Mesenchymal stem cell (in vitro differentiated cells and primary cell): ENCODE results near the gene GMNN.

Source experiments
- DNase-seq: peaks from one replicate; pipeline ENCODE4 v3.0.0-alpha.2; 2013
- H2AFZ ChIP-seq: one replicate; pipeline ENCODE4 v1.6.1; 2013; ENCODE audit warnings: low read depth, mild to moderate bottlenecking, control low read depth, inconsistent platforms, low read length, moderate library complexity
- H2AK5ac ChIP-seq: 2 replicates; pipeline ENCODE4 v1.6.1; 2013; ENCODE audit warnings: low read length, moderate library complexity, mild to moderate bottlenecking, inconsistent platforms; ENCODE audit not compliant: severe bottlenecking
- H2BK120ac ChIP-seq: one replicate; pipeline ENCODE4 v1.6.1; 2013; ENCODE audit warnings: low read depth, mild to moderate bottlenecking, inconsistent platforms, low read length, moderate library complexity
- H2BK12ac ChIP-seq, 2 experiments: one replicate each; pipeline ENCODE4 v1.6.1; 2013; ENCODE audit warnings: inconsistent platforms in 2 of 2, low read length in 2 of 2, mild to moderate bottlenecking in 2 of 2, moderate library complexity in 2 of 2, control low read depth in 1 of 2
- H2BK15ac ChIP-seq: one replicate; pipeline ENCODE4 v1.6.1; 2013; ENCODE audit warnings: mild to moderate bottlenecking, low read depth, inconsistent platforms; ENCODE audit not compliant: poor library complexity, severe bottlenecking
- H2BK5ac ChIP-seq: 2 replicates; pipeline ENCODE4 v1.6.1; 2013; ENCODE audit warnings: low read depth, mild to moderate bottlenecking, low read length, control low read depth, inconsistent platforms; ENCODE audit not compliant: poor library complexity, severe bottlenecking
- H3K14ac ChIP-seq, 2 experiments: one replicate each; pipeline ENCODE4 v1.6.1; 2013; ENCODE audit warnings: inconsistent platforms in 2 of 2, low read length in 2 of 2, control low read depth in 1 of 2, mild to moderate bottlenecking in 1 of 2, moderate library complexity in 1 of 2
- H3K18ac ChIP-seq, 2 experiments: one replicate each; pipeline ENCODE4 v1.6.1; 2013; ENCODE audit warnings: inconsistent platforms in 2 of 2, low read length in 2 of 2, control low read depth in 1 of 2, low read depth in 1 of 2, mild to moderate bottlenecking in 1 of 2
- H3K23ac ChIP-seq, 2 experiments: one replicate each; pipeline ENCODE4 v1.6.1; 2013; ENCODE audit warnings: inconsistent platforms in 2 of 2, low read length in 2 of 2, mild to moderate bottlenecking in 2 of 2, moderate library complexity in 2 of 2, control low read depth in 1 of 2
- H3K27ac ChIP-seq: 2 replicates; pipeline ENCODE4 v1.5.1; 2013; ENCODE audit warnings: mild to moderate bottlenecking, moderate library complexity, low read length, control low read depth, inconsistent platforms; ENCODE audit not compliant: poor library complexity, severe bottlenecking
- H3K27me3 ChIP-seq, 2 experiments: 2 replicates each; pipeline versions ENCODE4 v1.6.1 to v1.7.0; 2013; ENCODE audit warnings: low read length in 2 of 2, mild to moderate bottlenecking in 2 of 2, moderate library complexity in 2 of 2, control low read depth in 1 of 2, inconsistent platforms in 1 of 2; ENCODE audit not compliant: control insufficient read depth in 1 of 2, insufficient read depth in 1 of 2
- H3K36me3 ChIP-seq, 2 experiments: 2 replicates each; pipeline versions ENCODE4 v1.6.1 to v1.7.0; 2013; ENCODE audit warnings: low read length in 2 of 2, control low read depth in 1 of 2, inconsistent platforms in 1 of 2, low read depth in 1 of 2, mild to moderate bottlenecking in 1 of 2; ENCODE audit not compliant: insufficient read depth in 2 of 2, control insufficient read depth in 1 of 2
- H3K4ac ChIP-seq, 2 experiments: one replicate each; pipeline ENCODE4 v1.6.1; 2013; ENCODE audit warnings: inconsistent platforms in 2 of 2, low read length in 2 of 2, mild to moderate bottlenecking in 2 of 2, moderate library complexity in 2 of 2, control low read depth in 1 of 2, low read depth in 1 of 2
- H3K4me1 ChIP-seq: 2 replicates; pipeline ENCODE4 v1.6.1; 2013; ENCODE audit warnings: low read depth, low read length, control low read depth; ENCODE audit not compliant: control insufficient read depth, insufficient read depth
- H3K4me2 ChIP-seq: 2 replicates; pipeline ENCODE4 v1.6.1; 2013; ENCODE audit warnings: low read length, mild to moderate bottlenecking, inconsistent platforms; ENCODE audit not compliant: poor library complexity, severe bottlenecking
- H3K4me3 ChIP-seq, 2 experiments: 2 replicates each; pipeline versions ENCODE4 v1.5.1 to v1.7.0; 2013; ENCODE audit warnings: low read length in 2 of 2, mild to moderate bottlenecking in 2 of 2, control low read depth in 1 of 2, low read depth in 1 of 2; ENCODE audit not compliant: insufficient read depth in 1 of 2
- H3K79me1 ChIP-seq: replicated peaks from 2 replicates; pipeline ENCODE4 v1.6.1; 2013; ENCODE audit warnings: mild to moderate bottlenecking, control low read depth, low read length, inconsistent platforms; ENCODE audit not compliant: poor library complexity, severe bottlenecking
- H3K9ac ChIP-seq: 2 replicates; pipeline ENCODE4 v1.7.0; 2013; ENCODE audit warnings: mild to moderate bottlenecking, low read length, moderate library complexity
- H3K9me3 ChIP-seq: 2 replicates; pipeline ENCODE4 v1.7.0; 2013; ENCODE audit warnings: mild to moderate bottlenecking, low read length; ENCODE audit not compliant: control insufficient read depth
- H4K8ac ChIP-seq: one replicate; pipeline ENCODE4 v1.6.1; 2013; ENCODE audit warnings: inconsistent platforms, mild to moderate bottlenecking, low read length, moderate library complexity
- H4K91ac ChIP-seq: one replicate; pipeline ENCODE4 v1.6.1; 2013; ENCODE audit warnings: mild to moderate bottlenecking, low read length, inconsistent platforms
- WGBS: methylation state at CpG from one replicate; pipeline ENCODE4 v1.1.7; 2013; ENCODE audit warnings: mixed read lengths; 5-methylcytosine and 5-hydroxymethylcytosine counted together

GMNN gene

GRCh38 chr6:24796616-24797290, 22.0 kb downstream of the GMNN start:
- WGBS, result 98% methylated on average over 5 of the region's 6 CpGs
- H3K79me1 ChIP-seq, result no peaks in the 10 kb centered on the region
- H2BK5ac ChIP-seq, result no peak overlapping the region
- H3K4me2 ChIP-seq, result no peak overlapping the region
- no peak overlapping the region for H3K9ac ChIP-seq
- H2AK5ac ChIP-seq, result no peak overlapping the region
- H3K4ac ChIP-seq, result no peak overlapping the region
- H3K9me3 ChIP-seq, result no peaks in the 10 kb centered on the region
- no peak overlapping the region for H3K14ac ChIP-seq
- no peak overlapping the region for H4K91ac ChIP-seq
- DNase-seq, result no peak
- no peak overlapping the region for H2BK12ac ChIP-seq
- no peak overlapping the region for H3K23ac ChIP-seq
- no peak overlapping the region for H2BK15ac ChIP-seq
- H2AFZ ChIP-seq, result no peak overlapping the region
- no peak overlapping the region for H4K8ac ChIP-seq
- no peak overlapping the region for H3K27ac ChIP-seq
- H3K18ac ChIP-seq, result no peak overlapping the region
- H3K36me3 ChIP-seq, result no peaks in the 10 kb centered on the region
- H3K27me3 ChIP-seq, result no peaks in the 10 kb centered on the region
- H3K4me3 ChIP-seq, result no peak overlapping the region
- no peak overlapping the region for H2BK120ac ChIP-seq
- H3K4me1 ChIP-seq, result peaks cover 1% of the 10 kb centered on the region

DNA sequence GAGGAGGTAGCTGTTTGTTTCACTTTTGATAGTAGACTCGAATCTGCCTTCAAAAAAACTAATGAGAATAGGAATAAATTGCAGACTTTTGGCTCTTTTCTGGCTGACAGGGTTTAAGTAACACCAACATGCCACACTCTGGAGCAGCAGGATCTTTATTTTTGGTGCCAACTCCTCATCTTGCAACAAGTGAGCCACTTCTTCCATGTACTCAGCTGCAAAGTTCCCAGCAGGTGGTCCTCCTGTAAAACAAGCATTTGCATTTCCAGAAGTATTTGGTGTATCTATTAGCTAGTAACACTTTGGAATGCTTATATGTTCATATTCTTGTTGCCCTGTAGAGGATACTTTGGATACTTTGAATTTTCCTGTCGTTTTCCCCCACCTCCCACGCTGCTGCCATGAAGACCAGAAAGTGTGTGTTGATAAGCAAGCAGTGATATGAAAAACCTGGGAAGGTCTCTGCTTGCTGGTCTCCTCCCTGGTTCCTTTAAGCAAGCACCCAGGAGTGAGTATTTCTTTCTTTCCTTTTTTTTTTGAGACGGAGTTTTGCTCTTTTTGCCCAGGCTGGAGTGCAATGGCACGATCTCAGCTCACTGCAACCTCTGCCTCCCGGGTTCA, 23.0 kb downstream of the GMNN start:
- Histone ChIP-seq H3K14ac (no peak overlapping the region), H2AK5ac (no peak overlapping the region), H3K4me3 (no peak overlapping the region), H2BK12ac (no peak overlapping the region), H2BK5ac (no peak overlapping the region), H3K27ac (no peak overlapping the region), H2BK15ac (no peak overlapping the region), H3K23ac (no peak overlapping the region), H3K79me1 (no peaks in the 10 kb centered on the region), H4K8ac (no peak overlapping the region), H3K27me3 (no peaks in the 10 kb centered on the region), H3K4ac (no peak overlapping the region), H3K18ac (no peak overlapping the region), H4K91ac (no peak overlapping the region), H2BK120ac (no peak overlapping the region), H3K9ac (no peak overlapping the region), H3K4me1 (peaks cover 2% of the 10 kb centered on the region), H3K36me3 (no peaks in the 10 kb centered on the region), H3K4me2 (no peak overlapping the region), H2AFZ (no peak overlapping the region), H3K9me3 (no peaks in the 10 kb centered on the region)
- 99% methylated on average over 6 of the region's 6 CpGs for WGBS
- DNase-seq, result no peak

GRCh38 chr6:24798740-24799540, 24.2 kb downstream of the GMNN start, which contains the start of gene ARMH2:
Gene ARMH2, minus strand, starts transcription at chr6:24798917. Its CDS starts 60 bp downstream, at chr6:24798857.
- Histone ChIP-seq H3K79me1 (no peaks in the 10 kb centered on the region), H3K18ac (no peak within 1 kb of the TSS), H3K14ac (no peak within 1 kb of the TSS), H3K4ac (no peak within 1 kb of the TSS), H3K9ac (no peak within 1 kb of the TSS), H2BK12ac (no peak within 1 kb of the TSS), H3K27ac (no peak within 1 kb of the TSS), H2BK15ac (no peak within 1 kb of the TSS), H2AK5ac (no peak within 1 kb of the TSS), H2BK5ac (no peak within 1 kb of the TSS), H3K4me3 (no peak within 1 kb of the TSS), H3K9me3 (no peaks in the 10 kb centered on the region), H3K4me2 (no peak within 1 kb of the TSS), H3K36me3 (no peaks in the 10 kb centered on the region), H2BK120ac (no peak within 1 kb of the TSS), H4K8ac (no peak within 1 kb of the TSS), H3K4me1 (peaks cover 3% of the 10 kb centered on the region), H3K27me3 (no peaks in the 10 kb centered on the region), H3K23ac (no peak within 1 kb of the TSS), H4K91ac (no peak within 1 kb of the TSS), H2AFZ (no peak within 1 kb of the TSS)
- 96% methylated on average over 13 of the region's 13 CpGs for WGBS
- DNase-seq, result no peak

DNA sequence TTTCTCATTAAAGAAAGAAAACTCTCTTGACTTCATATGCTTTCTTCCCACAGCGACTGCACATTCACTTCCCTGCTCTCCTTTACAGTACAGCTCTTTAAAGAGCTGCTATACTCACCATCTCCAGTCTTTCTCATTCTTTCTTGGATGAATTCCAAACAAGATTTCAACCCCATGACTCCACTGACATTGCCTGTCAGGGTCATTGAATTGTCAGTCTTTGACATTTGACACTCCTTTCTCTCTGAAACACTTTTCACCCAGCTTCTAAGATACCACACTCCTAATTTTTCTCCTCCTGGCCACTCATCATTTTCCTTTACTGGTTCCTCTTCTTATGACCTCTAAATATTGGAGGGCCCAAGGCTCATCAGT, 24.8 kb downstream of the GMNN start:
- Histone ChIP-seq H2BK120ac (no peak overlapping the region), H3K9me3 (no peaks in the 10 kb centered on the region), H3K9ac (no peak overlapping the region), H4K91ac (no peak overlapping the region), H3K4me2 (no peak overlapping the region), H3K27ac (no peak overlapping the region), H4K8ac (no peak overlapping the region), H3K4me3 (no peak overlapping the region), H2BK12ac (no peak overlapping the region), H3K27me3 (no peaks in the 10 kb centered on the region), H2BK15ac (no peak overlapping the region), H3K23ac (no peak overlapping the region), H3K79me1 (no peaks in the 10 kb centered on the region), H2AK5ac (no peak overlapping the region), H2AFZ (no peak overlapping the region), H3K36me3 (no peaks in the 10 kb centered on the region), H2BK5ac (no peak overlapping the region), H3K14ac (no peak overlapping the region), H3K18ac (no peak overlapping the region), H3K4me1 (peaks cover 3% of the 10 kb centered on the region), H3K4ac (no peak overlapping the region)
- 92% methylated on average over 1 of the region's 1 CpG for WGBS
- DNase-seq, result no peak
